ENCODE results near the gene TBRG1. TPM values are rescaled to one million over a fixed set of nuclear protein-coding genes. Genes with fewer than 3 reads are reported as not detected.

The TBRG1 gene
- polyA plus RNA-seq, 1 donor (not counting 4 experiments of a cell fraction or from before 2014, with no cell fraction given) = 40.2 TPM

GRCh38 chr11:124674168-124674517, 51.5 kb downstream of the TBRG1 start:
- H3K9me1 ChIP-seq (ENCODE audit: control insufficient read depth, extremely low read depth, insufficient read depth, low read length) = no peaks in the 10 kb centered on the region
- FAIRE-seq = no peak
- peak overlapping the region; percentile 76 for H3K4me2 ChIP-seq (ENCODE audit: control insufficient read depth, extremely low read depth, insufficient read depth, low read depth, low read length)
- TF ChIP-seq EZH2 (IDR thresholded peaks at IDR 0.05; ENCODE audit: low read length) = no peak
- TF ChIP-seq CTCF (optimal IDR thresholded peaks at IDR 0.05 in 1 of 3, IDR thresholded peaks at IDR 0.05 in 1 of 3, conservative IDR thresholded peaks at IDR 0.05 in 1 of 3; ENCODE audit: extremely low read depth in 1 of 3, insufficient read depth in 2 of 3, low read length in 3 of 3) = no peak
- peak overlapping the region; percentile 58 to 74 (median 66) for H3K4me3 ChIP-seq (ENCODE audit: control insufficient read depth in 2 of 3, extremely low read depth in 1 of 3, insufficient read depth in 2 of 3, low read depth in 1 of 3, low read length in 3 of 3)
- no peaks in the 10 kb centered on the region for H3K36me3 ChIP-seq (ENCODE audit: control insufficient read depth in 2 of 2, extremely low read depth in 1 of 2, insufficient read depth in 2 of 2, low read length in 2 of 2)
- peak overlapping the region; percentile 33 for H3K27ac ChIP-seq (ENCODE audit: control insufficient read depth, insufficient read depth, low read length)
- peaks cover 6% of the 10 kb centered on the region for H3K4me1 ChIP-seq (ENCODE audit: control insufficient read depth, extremely low read depth, insufficient read depth, low read length)
- no peaks in the 10 kb centered on the region for H3K9me3 ChIP-seq (ENCODE audit: control insufficient read depth, low read depth, low read length)
- no peak for DNase-seq (ENCODE audit: low read depth, low spot score)
- no peaks in the 10 kb centered on the region for H4K20me1 ChIP-seq (ENCODE audit: control insufficient read depth, extremely low read depth, insufficient read depth, low read length)
- H3K9ac ChIP-seq (ENCODE audit: control insufficient read depth, extremely low read depth, insufficient read depth, low read length) = peak overlapping the region; percentile 80
- peak overlapping the region; percentile 89 for H2AFZ ChIP-seq (ENCODE audit: control insufficient read depth, low read length)
- no peaks in the 10 kb centered on the region for H3K79me2 ChIP-seq (ENCODE audit: control insufficient read depth, insufficient read depth, low read length)
- no peaks in the 10 kb centered on the region for H3K27me3 ChIP-seq (ENCODE audit: control insufficient read depth, extremely low read depth, insufficient read depth, low read length)
- dilution Hi-C loops (cut with MboI; ENCODE audit: extremely low pct_ligation_motif_present, low sequenced_read_pairs) = no loop called here

GRCh38 chr11:124674571-124674970, 51.9 kb downstream of the TBRG1 start:
- H3K36me3 ChIP-seq (ENCODE audit: control insufficient read depth in 2 of 2, extremely low read depth in 1 of 2, insufficient read depth in 2 of 2, low read length in 2 of 2) = no peaks in the 10 kb centered on the region
- peak overlapping the region in 2 of 3 experiments; percentile 58 to 74 for H3K4me3 ChIP-seq (ENCODE audit: control insufficient read depth in 2 of 3, extremely low read depth in 1 of 3, insufficient read depth in 2 of 3, low read depth in 1 of 3, low read length in 3 of 3)
- DNase-seq (ENCODE audit: low read depth, low spot score) (no peak), FAIRE-seq (no peak)
- no peak overlapping the region for H3K27ac ChIP-seq (ENCODE audit: control insufficient read depth, insufficient read depth, low read length)
- H3K4me2 ChIP-seq (ENCODE audit: control insufficient read depth, extremely low read depth, insufficient read depth, low read depth, low read length) = peak overlapping the region; percentile 76
- no peaks in the 10 kb centered on the region for H3K9me1 ChIP-seq (ENCODE audit: control insufficient read depth, extremely low read depth, insufficient read depth, low read length)
- no peaks in the 10 kb centered on the region for H3K9me3 ChIP-seq (ENCODE audit: control insufficient read depth, low read depth, low read length)
- H3K27me3 ChIP-seq (ENCODE audit: control insufficient read depth, extremely low read depth, insufficient read depth, low read length) = no peaks in the 10 kb centered on the region
- no peak for TF ChIP-seq EZH2 (IDR thresholded peaks at IDR 0.05; ENCODE audit: low read length)
- TF ChIP-seq CTCF (optimal IDR thresholded peaks at IDR 0.05 in 1 of 3, IDR thresholded peaks at IDR 0.05 in 1 of 3, conservative IDR thresholded peaks at IDR 0.05 in 1 of 3; ENCODE audit: extremely low read depth in 1 of 3, insufficient read depth in 2 of 3, low read length in 3 of 3) = no peak
- dilution Hi-C loops (cut with MboI; ENCODE audit: extremely low pct_ligation_motif_present, low sequenced_read_pairs) = no loop called here
- no peak overlapping the region for H2AFZ ChIP-seq (ENCODE audit: control insufficient read depth, low read length)
- H3K9ac ChIP-seq (ENCODE audit: control insufficient read depth, extremely low read depth, insufficient read depth, low read length) = no peak overlapping the region
- no peaks in the 10 kb centered on the region for H3K79me2 ChIP-seq (ENCODE audit: control insufficient read depth, insufficient read depth, low read length)
- no peaks in the 10 kb centered on the region for H4K20me1 ChIP-seq (ENCODE audit: control insufficient read depth, extremely low read depth, insufficient read depth, low read length)
- peaks cover 6% of the 10 kb centered on the region for H3K4me1 ChIP-seq (ENCODE audit: control insufficient read depth, extremely low read depth, insufficient read depth, low read length)

All from keratinocyte (primary cell).